GM12878 (cell line): Measurements from ENCODE around the gene SYCE3. TPM values are rescaled to one million over a fixed set of nuclear protein-coding genes. Genes with fewer than 3 reads are reported as not detected.

Experiments used
- ATAC-seq: fragments of 200-7000 bp; cut with Tn5 transposase; 3 replicates; pipeline ENCODE4 v1.9.1; 2020; ENCODE audit warnings: mild to moderate bottlenecking, moderate library complexity
- BruUV-seq: library from RNA; stranded (reverse); fragments of 400-500 nt; replicated peaks from 2 replicates; lab custom pipeline; 2021; lab: Mats Ljungman, UMichigan
- CTCF ChIA-PET: fragments of 300-600 bp; sonication (Branson Sonifier 250); formaldehyde crosslinking; extraction: SDS; loops from one replicate; lab custom pipeline; 2021; ENCODE audit warnings: inconsistent platforms; lab: Yijun Ruan, JAX
- POLR2A ChIA-PET: fragments of 350-600 bp; formaldehyde crosslinking; extraction: SDS; loops from one replicate; lab custom pipeline; 2021; ENCODE audit warnings: inconsistent platforms; lab: Charles Lee
- RAD21 ChIA-PET: fragments of 300-600 bp; sonication (Branson Sonifier 250); formaldehyde crosslinking; loops from one replicate; lab custom pipeline; 2023; ENCODE audit warnings: antibody characterized with exemption; ENCODE audit not compliant: unreplicated experiment; lab: Charles Lee
- SMC1A ChIA-PET: fragments of 300-600 bp; sonication (Branson Sonifier 250); formaldehyde crosslinking; loops from one replicate; lab custom pipeline; 2023; ENCODE audit not compliant: unreplicated experiment, uncharacterized antibody; lab: Charles Lee
- DNase-seq: peaks from one replicate; pipeline ENCODE4 v3.0.0-alpha.2; 2011; ENCODE audit warnings: low read depth, low spot score
- FAIRE-seq: peaks from 3 replicates; lab custom pipeline; 2011; peaks lifted over from hg19 to GRCh38; lab: Jason Lieb, UNC
- H2AFZ ChIP-seq: 2 replicates; pipeline ENCODE4 v1.6.0; 2011; ENCODE audit warnings: low read depth, low read length, control low read depth; ENCODE audit not compliant: control insufficient read depth
- H3K27ac ChIP-seq: 2 replicates; pipeline ENCODE4 v1.5.1; 2011; ENCODE audit warnings: control low read depth; ENCODE audit not compliant: control insufficient read depth, insufficient read depth
- H3K27me3 ChIP-seq, 2 experiments: replicated peaks in 1 of 2; 2 replicates each; pipeline versions ENCODE4 v1.6.0 to v1.6.1; 2011; ENCODE audit warnings: low read length in 1 of 2; ENCODE audit not compliant: control insufficient read depth in 2 of 2, insufficient read depth in 2 of 2
- H3K36me3 ChIP-seq, 2 experiments: 2 replicates each; pipeline ENCODE4 v1.5.1; 2011; ENCODE audit warnings: low read length in 1 of 2; ENCODE audit not compliant: control insufficient read depth in 2 of 2, insufficient read depth in 2 of 2
- H3K4me1 ChIP-seq: 2 replicates; pipeline ENCODE4 v1.6.1; 2011; ENCODE audit warnings: mild to moderate bottlenecking, low read length, moderate library complexity, mixed read lengths; ENCODE audit not compliant: control insufficient read depth, insufficient read depth
- H3K4me2 ChIP-seq: 2 replicates; pipeline ENCODE4 v1.6.0; 2011; ENCODE audit warnings: control low read depth; ENCODE audit not compliant: control insufficient read depth, insufficient read depth
- H3K4me3 ChIP-seq: fragments of 200-600 bp; sonication (generic); 2 replicates; pipeline ENCODE4 v1.5.1; 2016
- H3K79me2 ChIP-seq: 2 replicates; pipeline ENCODE4 v1.6.0; 2011; ENCODE audit warnings: low read length; ENCODE audit not compliant: control insufficient read depth, insufficient read depth
- H3K9ac ChIP-seq: 2 replicates; pipeline ENCODE4 v1.8.0; 2011; ENCODE audit warnings: low read length, control low read depth, mixed read lengths; ENCODE audit not compliant: control insufficient read depth, insufficient read depth
- H3K9me3 ChIP-seq: replicated peaks from 3 replicates; pipeline ENCODE4 v1.5.1; 2011; ENCODE audit warnings: mild to moderate bottlenecking, low read length; ENCODE audit not compliant: control insufficient read depth, insufficient read depth
- H4K20me1 ChIP-seq: 2 replicates; pipeline ENCODE4 v1.6.0; 2011; ENCODE audit not compliant: control insufficient read depth, insufficient read depth
- ATF7 ChIP-seq: fragments of 450-650 bp; IDR thresholded peaks from 2 replicates; pipeline ENCODE4 v1.6.1; 2016; ENCODE audit warnings: low read depth, mild to moderate bottlenecking
- EGR1 ChIP-seq, 2 experiments: IDR thresholded peaks; 1 replicate in 1 of 2; 2 replicates in 1 of 2; pipeline ENCODE4 v1.6.1; 2011 to 2012; ENCODE audit warnings: low read depth in 2 of 2, low read length in 2 of 2, borderline replicate concordance in 1 of 2, mild to moderate bottlenecking in 1 of 2, moderate library complexity in 1 of 2
- FOXK2 ChIP-seq: fragments of 450-650 bp; IDR thresholded peaks from 2 replicates; pipeline ENCODE4 v1.6.1; 2017; ENCODE audit warnings: mild to moderate bottlenecking, moderate library complexity
- MXI1 ChIP-seq: fragments of 150-350 bp; IDR thresholded peaks from 2 replicates; pipeline ENCODE4 v1.6.1; 2011; ENCODE audit warnings: low read depth, mild to moderate bottlenecking, inconsistent platforms, low read length, improper control_type of control experiment
- RCOR1 ChIP-seq: conservative IDR thresholded peaks from 2 replicates; pipeline ENCODE4 v1.6.1; 2012; ENCODE audit warnings: low read depth, low read length, improper control_type of control experiment
- SIN3A ChIP-seq: IDR thresholded peaks from 2 replicates; pipeline ENCODE4 v1.6.1; 2012; ENCODE audit warnings: low read depth, low read length, improper control_type of control experiment
- SREBF1 ChIP-seq: IDR thresholded peaks from 2 replicates; pipeline ENCODE4 v1.6.1; 2012; ENCODE audit warnings: mild to moderate bottlenecking, low read length
- YY1 ChIP-seq: IDR thresholded peaks from 2 replicates; pipeline ENCODE4 v1.6.1; 2011; ENCODE audit warnings: low read depth, mild to moderate bottlenecking, low read length
- WGBS: methylation state at CpG from one replicate; pipeline ENCODE4 v1.1.6; 2016; ENCODE audit warnings: low lambda C conversion rate; ENCODE audit not compliant: insufficient replicate concordance, insufficient coverage; ENCODE audit errors: missing lambda C conversion rate; 5-methylcytosine and 5-hydroxymethylcytosine counted together
- in situ Hi-C: fragments of 300-500 bp; cut with MboI; formaldehyde crosslinking; loops from 9 replicates; pipeline ENCODE4 v1.14.3; 2018; ENCODE audit warnings: mixed read lengths
- intact Hi-C: fragments of 100-400 bp; cut with micrococcal nuclease; formaldehyde crosslinking; loops from one replicate; pipeline ENCODE4 v1.14.2; 2022; ENCODE audit not compliant: unreplicated experiment
- polyA plus RNA-seq, 11 experiments: library from polyadenylated mRNA; depleted of rRNA in 4 of 11; unstranded in 6 of 11; stranded (reverse) in 5 of 11; fragments of >200 nt; fragmentation: Nextera tagmentation in 4 of 11; fragmentation: Illumina TruSeq in 1 of 11; extraction: Ambion mirVana in 4 of 11; extraction: Trizol in 1 of 11; gene quantifications; 1 replicate in 1 of 11; 2 replicates in 10 of 11; pipeline versions ENCODE4 v1.2.1 to v1.2.3, GENCODE V29; 2011 to 2016; ENCODE audit warnings: inconsistent platforms in 2 of 11, missing spikeins in 2 of 11, low read depth in 1 of 11
- total RNA-seq, 4 experiments: library from RNA; depleted of rRNA in 3 of 4; stranded (reverse); fragments of >200 nt in 3 of 4; fragmentation: Illumina TruSeq in 1 of 4; extraction: Trizol in 1 of 4; gene quantifications; 2 replicates each; pipeline versions ENCODE4 v1.2.1 to v1.2.3, GENCODE V29; 2013 to 2021
- TF ChIP-seq, protein P1 (sequence below): fragments of 450-650 bp; IDR thresholded peaks from 2 replicates; pipeline ENCODE4 v1.6.1; 2016; ENCODE audit warnings: mild to moderate bottlenecking, moderate library complexity, borderline replicate concordance
- TF ChIP-seq, protein P2 (sequence below): fragments of 450-650 bp; conservative IDR thresholded peaks from 2 replicates; pipeline ENCODE4 v1.6.1; 2017; ENCODE audit warnings: mild to moderate bottlenecking, moderate library complexity

SYCE3 gene
- total and polyA plus RNA-seq, 10 of the 15 experiments (the other 5 are each of a cell fraction or from before 2014, with no cell fraction given): 0.38 to 0.91 (median 0.76) TPM; not detected in 4

DNA sequence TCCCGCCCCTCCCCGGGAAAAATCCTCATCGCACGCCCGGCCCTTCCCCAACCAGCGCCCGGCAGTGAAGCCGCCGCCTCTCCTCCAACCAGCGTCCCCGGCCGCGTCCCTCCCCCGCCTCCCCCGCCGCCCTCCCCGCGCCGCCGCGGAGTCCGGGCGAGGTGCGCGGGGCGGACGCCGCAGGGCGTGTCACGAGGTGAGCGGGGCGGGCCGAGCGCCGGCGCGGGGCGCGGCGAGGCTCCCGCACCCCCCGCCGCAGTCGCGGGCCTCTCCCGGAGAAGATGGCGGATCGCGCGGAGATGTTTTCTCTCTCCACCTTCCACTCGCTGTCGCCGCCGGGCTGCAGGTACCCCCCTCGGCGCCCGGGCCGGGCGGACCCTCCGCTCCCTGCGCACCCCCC lies 37.8 kb upstream of the SYCE3 start, which contains the start of gene MAPK8IP2:
Gene MAPK8IP2 (plus strand): TSS at position 256 of the 400 bp plus-strand sequence. CDS start 26 bp downstream, at position 282.
- RAD21 ChIA-PET: no interaction called here
- no peak for FAIRE-seq
- Histone ChIP-seq H3K36me3 (no peaks in the 10 kb centered on the region), H3K4me2 (peak within 1 kb of the TSS; percentile 25; the same call in 1 of the 2 replicates), H3K4me1 (no peaks in the 10 kb centered on the region), H4K20me1 (no peaks in the 10 kb centered on the region), H2AFZ (no peak within 1 kb of the TSS), H3K27ac (no peak within 1 kb of the TSS), H3K9me3 (no peaks in the 10 kb centered on the region), H3K4me3 (no peak within 1 kb of the TSS), H3K9ac (no peak within 1 kb of the TSS), H3K27me3 (peaks cover 5 to 6% of the 10 kb centered on the region in 2 experiments; a peak in 3 of 4 replicates), H3K79me2 (no peaks in the 10 kb centered on the region)
- BruUV-seq: no TSS peak
- POLR2A ChIA-PET: no interaction called here
- in situ Hi-C loops: no loop called here
- SMC1A ChIA-PET: no interaction called here
- TF ChIP-seq ATF7: no peak
- no peak for DNase-seq
- intact Hi-C loops: no loop called here
- ATAC-seq: no peak
- CTCF ChIA-PET: no interaction called here
- 0% methylated on average over 1 of the region's 61 CpGs for WGBS

DNA sequence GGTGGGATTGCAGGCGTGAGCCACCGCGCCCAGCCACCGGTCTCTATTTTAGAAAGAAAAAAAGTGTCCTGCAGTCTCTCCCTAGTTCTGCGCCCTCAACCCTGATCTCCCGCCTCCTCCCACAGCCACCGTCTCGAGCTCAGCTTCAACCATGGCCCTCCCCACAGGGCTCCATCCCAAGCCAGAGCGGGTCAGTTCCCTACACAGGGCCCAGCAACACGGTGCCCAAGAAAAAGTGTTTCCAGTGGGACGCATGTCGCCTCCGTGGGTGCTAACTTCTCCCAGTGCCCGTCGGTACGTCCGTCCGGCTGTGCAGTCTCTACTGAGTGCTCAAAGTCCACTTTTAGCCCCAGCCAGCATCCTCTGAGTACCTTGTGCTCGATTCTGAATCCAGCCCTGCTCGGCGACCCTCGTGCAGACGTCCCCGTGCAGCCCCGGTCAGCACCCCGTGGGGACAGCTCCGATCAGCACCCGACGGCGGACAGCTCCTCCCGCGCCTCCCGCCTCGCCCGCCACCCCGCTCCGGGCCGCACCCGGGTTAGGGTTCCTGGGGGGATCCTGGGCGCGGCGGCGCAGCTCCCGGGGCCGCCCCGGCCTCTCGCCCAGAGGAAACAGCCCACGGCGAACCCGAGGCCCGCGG lies 37.2 kb upstream of the SYCE3 start:
- DNase-seq (no peak), FAIRE-seq (no peak), ATAC-seq (peak; percentile 59)
- Histone ChIP-seq H3K79me2 (no peaks in the 10 kb centered on the region), H3K36me3 (no peaks in the 10 kb centered on the region), H3K4me3 (no peak overlapping the region), H3K9ac (no peak overlapping the region), H3K4me1 (no peaks in the 10 kb centered on the region), H3K27ac (no peak overlapping the region), H3K4me2 (no peak overlapping the region), H3K27me3 (peaks cover 5 to 6% of the 10 kb centered on the region in 2 experiments; a peak in 3 of 4 replicates), H4K20me1 (no peaks in the 10 kb centered on the region), H2AFZ (no peak overlapping the region), H3K9me3 (no peaks in the 10 kb centered on the region)
- ChIA-PET CTCF (interaction anchor here (0.5 kb wide), 1 partner anchor 47 kb away, joined by 3 read pairs; no protein-coding TSS in a partner anchor), SMC1A (no interaction called here), POLR2A (no interaction called here), RAD21 (no interaction called here)
- intact Hi-C loops: no loop called here
- in situ Hi-C loops: no loop called here
- no TSS peak for BruUV-seq
- 24% methylated on average over 51 of the region's 52 CpGs for WGBS
- TF ChIP-seq, protein P1, sequence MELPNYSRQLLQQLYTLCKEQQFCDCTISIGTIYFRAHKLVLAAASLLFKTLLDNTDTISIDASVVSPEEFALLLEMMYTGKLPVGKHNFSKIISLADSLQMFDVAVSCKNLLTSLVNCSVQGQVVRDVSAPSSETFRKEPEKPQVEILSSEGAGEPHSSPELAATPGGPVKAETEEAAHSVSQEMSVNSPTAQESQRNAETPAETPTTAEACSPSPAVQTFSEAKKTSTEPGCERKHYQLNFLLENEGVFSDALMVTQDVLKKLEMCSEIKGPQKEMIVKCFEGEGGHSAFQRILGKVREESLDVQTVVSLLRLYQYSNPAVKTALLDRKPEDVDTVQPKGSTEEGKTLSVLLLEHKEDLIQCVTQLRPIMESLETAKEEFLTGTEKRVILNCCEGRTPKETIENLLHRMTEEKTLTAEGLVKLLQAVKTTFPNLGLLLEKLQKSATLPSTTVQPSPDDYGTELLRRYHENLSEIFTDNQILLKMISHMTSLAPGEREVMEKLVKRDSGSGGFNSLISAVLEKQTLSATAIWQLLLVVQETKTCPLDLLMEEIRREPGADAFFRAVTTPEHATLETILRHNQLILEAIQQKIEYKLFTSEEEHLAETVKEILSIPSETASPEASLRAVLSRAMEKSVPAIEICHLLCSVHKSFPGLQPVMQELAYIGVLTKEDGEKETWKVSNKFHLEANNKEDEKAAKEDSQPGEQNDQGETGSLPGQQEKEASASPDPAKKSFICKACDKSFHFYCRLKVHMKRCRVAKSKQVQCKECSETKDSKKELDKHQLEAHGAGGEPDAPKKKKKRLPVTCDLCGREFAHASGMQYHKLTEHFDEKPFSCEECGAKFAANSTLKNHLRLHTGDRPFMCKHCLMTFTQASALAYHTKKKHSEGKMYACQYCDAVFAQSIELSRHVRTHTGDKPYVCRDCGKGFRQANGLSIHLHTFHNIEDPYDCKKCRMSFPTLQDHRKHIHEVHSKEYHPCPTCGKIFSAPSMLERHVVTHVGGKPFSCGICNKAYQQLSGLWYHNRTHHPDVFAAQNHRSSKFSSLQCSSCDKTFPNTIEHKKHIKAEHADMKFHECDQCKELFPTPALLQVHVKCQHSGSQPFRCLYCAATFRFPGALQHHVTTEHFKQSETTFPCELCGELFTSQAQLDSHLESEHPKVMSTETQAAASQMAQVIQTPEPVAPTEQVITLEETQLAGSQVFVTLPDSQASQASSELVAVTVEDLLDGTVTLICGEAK: peak; percentile 75
- TF ChIP-seq YY1: 0 out of 2 replicates have a peak, but pooled peaks have one; percentile 28
- no peak for TF ChIP-seq EGR1 (IDR thresholded peaks at IDR 0.05; ENCODE audit: borderline replicate concordance in 1 of 2, low read depth in 2 of 2, low read length in 2 of 2)
- peak; percentile 71; the same call in 1 of the 2 replicates for TF ChIP-seq RCOR1
- TF ChIP-seq FOXK2: no peak
- TF ChIP-seq SIN3A: peak; percentile 96
- TF ChIP-seq MXI1: peak; percentile 94
- TF ChIP-seq, protein P2, sequence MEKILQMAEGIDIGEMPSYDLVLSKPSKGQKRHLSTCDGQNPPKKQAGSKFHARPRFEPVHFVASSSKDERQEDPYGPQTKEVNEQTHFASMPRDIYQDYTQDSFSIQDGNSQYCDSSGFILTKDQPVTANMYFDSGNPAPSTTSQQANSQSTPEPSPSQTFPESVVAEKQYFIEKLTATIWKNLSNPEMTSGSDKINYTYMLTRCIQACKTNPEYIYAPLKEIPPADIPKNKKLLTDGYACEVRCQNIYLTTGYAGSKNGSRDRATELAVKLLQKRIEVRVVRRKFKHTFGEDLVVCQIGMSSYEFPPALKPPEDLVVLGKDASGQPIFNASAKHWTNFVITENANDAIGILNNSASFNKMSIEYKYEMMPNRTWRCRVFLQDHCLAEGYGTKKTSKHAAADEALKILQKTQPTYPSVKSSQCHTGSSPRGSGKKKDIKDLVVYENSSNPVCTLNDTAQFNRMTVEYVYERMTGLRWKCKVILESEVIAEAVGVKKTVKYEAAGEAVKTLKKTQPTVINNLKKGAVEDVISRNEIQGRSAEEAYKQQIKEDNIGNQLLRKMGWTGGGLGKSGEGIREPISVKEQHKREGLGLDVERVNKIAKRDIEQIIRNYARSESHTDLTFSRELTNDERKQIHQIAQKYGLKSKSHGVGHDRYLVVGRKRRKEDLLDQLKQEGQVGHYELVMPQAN: peak; percentile 83
- peak; percentile 92 for TF ChIP-seq SREBF1
